Measurements from ENCODE around the gene AP3B2.
"Not testable (repeated sequence)": the region's sequence is repeated elsewhere in the genome, so short reads cannot be mapped to it uniquely, and the experiment has no call there.

Gene AP3B2

GRCh38 chr15:82647045-82647834 lies 62.4 kb downstream of the AP3B2 start, which contains the start of gene CPEB1:
TSS of gene CPEB1 (minus strand) at chr15:82647363. CDS start at chr15:82628459, 18,904 bp downstream.
- no peak for DNase-seq

- no peak for DNase-seq
These were observed 63.2 kb downstream of the AP3B2 start for GRCh38 chr15:82646250-82647044.

- not testable (repeated sequence) for DNase-seq
These were observed 64.5 kb downstream of the AP3B2 start for GRCh38 chr15:82644967-82645852.

GRCh38 chr15:82643992-82644391 lies 65.7 kb downstream of the AP3B2 start:
- DNase-seq: no peak

GRCh38 chr15:82642656-82643055 lies 67.0 kb downstream of the AP3B2 start:
- no peak for DNase-seq

GRCh38 chr15:82641129-82641798 lies 68.4 kb downstream of the AP3B2 start:
- DNase-seq: no peak

GRCh38 chr15:82640672-82641071 lies 69.0 kb downstream of the AP3B2 start:
- no peak for DNase-seq

GRCh38 chr15:82635798-82636197 lies 73.9 kb downstream of the AP3B2 start:
- no peak for DNase-seq

- DNase-seq: no peak
These were observed 79.6 kb downstream of the AP3B2 start for GRCh38 chr15:82630033-82630432.

- no peak for DNase-seq
These were observed 84.5 kb downstream of the AP3B2 start for GRCh38 chr15:82625136-82625535.

GRCh38 chr15:82624438-82624837 lies 85.2 kb downstream of the AP3B2 start:
- no peak for DNase-seq

- no peak for DNase-seq
These were observed 85.7 kb downstream of the AP3B2 start for GRCh38 chr15:82624008-82624407.

GRCh38 chr15:82621970-82622369 lies 87.7 kb downstream of the AP3B2 start:
- no peak for DNase-seq

- DNase-seq: no peak
These were observed 95.9 kb downstream of the AP3B2 start for GRCh38 chr15:82613747-82614146.

- DNase-seq: no peak
These were observed 98.3 kb downstream of the AP3B2 start for GRCh38 chr15:82611348-82611747.
